Fibroblast of skin of scalp (primary cell): ENCODE data around the gene CDC20.

Experiments
- DNase-seq: peaks from one replicate; pipeline ENCODE4 v3.0.0-alpha.2; 2013

CDC20 gene

DNA sequence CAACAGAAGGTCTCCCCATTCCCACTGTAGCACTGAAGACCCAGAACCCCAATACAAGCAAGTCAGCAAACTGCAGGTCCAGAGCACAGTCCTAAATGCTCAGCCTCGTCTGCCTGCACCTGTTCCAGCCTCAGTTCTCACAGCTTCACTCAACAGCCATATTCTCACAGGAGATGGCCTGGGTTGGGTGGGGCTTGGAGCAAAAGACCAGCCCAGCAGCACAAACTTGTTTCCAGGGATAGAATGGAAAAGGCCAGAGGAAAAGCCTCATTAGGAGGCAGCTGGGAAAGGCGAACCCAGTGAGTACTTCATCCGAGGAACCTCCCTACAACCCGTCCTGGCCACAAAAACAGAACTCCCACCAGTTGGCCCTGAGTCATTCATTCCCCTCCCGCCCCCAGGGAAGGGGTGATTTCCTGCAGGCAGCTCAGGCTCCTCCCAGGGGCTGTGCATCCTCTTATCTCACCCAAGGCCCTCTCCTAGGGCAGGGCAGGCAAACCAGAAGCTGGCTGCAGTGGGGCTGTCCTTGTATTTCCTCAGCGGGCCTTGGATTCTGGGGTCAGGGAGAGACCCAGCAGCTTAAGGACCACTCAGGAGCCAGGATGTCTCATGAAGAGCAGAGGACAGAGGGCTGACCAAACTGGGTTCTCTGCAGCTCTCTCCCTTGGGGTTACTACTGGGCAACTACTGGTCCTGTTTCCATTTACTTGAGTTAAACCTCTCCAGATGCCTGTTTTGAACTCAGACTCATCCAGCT lies 28.6 kb upstream of the CDC20 start:
- peak; percentile 89 for DNase-seq

GRCh38 chr1:43331688-43332087 lies 27.1 kb upstream of the CDC20 start:
- DNase-seq: no peak

DNA sequence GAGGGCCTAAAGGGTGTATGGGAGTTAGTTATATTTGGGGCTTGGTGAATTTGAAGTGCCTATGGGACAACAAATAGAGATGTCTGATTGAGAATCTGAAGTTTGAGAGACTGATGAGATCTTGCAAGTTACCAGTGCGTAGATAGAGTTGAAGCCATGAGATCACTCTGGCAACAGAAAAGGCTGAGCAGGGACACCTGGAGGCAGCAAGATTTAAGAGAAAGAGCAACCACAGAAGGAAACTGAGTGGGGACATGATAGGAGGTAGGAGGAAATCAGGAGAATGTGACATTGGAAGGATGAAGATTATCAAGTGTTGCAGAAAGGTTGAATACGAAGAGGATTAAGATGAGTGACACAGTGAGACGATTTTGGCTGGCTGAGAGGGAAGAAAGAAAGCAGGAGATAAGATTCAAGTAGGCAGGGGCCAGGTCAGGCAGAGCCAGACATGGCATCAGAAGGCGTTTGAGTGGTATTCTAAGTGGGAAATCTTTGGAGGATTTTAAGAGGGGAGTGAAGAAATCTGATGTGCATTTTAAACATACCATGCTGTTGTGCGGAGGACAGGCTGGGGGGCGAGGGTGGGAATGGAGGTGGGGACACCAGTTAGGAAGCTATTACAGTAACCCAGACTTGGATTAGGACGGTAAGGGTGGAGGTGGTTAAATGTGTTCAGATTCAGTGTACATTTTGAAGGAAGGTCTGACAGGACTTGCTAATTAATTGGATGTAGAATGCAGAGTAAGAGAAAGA lies 24.2 kb upstream of the CDC20 start:
- no peak for DNase-seq

DNA sequence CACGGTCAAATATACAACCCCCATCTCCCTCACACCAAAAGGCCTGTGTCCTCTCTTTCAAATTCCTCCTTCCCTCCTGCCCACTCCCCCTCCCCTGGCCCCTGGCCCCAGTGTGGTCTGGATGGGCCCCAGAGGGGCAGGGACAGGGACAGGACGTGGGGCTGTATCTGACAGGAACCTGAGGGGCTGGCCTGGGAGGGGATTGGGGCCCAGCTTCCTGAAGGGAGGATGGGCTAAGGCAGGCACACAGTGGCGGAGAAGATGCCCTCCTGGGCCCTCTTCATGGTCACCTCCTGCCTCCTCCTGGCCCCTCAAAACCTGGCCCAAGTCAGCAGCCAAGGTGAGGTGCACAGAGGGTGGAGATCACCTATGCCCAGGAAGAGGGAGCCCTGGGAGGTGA lies 21.2 kb upstream of the CDC20 start, which contains the start of gene MPL:
TSS of gene MPL (plus strand) at position 231 of the 400 bp plus-strand sequence. CDS start at position 262, 31 bp downstream.
- DNase-seq: no peak

- no peak for DNase-seq
Measured at GRCh38 chr1:43338001-43338400, 20.8 kb upstream of the CDC20 start.

DNA sequence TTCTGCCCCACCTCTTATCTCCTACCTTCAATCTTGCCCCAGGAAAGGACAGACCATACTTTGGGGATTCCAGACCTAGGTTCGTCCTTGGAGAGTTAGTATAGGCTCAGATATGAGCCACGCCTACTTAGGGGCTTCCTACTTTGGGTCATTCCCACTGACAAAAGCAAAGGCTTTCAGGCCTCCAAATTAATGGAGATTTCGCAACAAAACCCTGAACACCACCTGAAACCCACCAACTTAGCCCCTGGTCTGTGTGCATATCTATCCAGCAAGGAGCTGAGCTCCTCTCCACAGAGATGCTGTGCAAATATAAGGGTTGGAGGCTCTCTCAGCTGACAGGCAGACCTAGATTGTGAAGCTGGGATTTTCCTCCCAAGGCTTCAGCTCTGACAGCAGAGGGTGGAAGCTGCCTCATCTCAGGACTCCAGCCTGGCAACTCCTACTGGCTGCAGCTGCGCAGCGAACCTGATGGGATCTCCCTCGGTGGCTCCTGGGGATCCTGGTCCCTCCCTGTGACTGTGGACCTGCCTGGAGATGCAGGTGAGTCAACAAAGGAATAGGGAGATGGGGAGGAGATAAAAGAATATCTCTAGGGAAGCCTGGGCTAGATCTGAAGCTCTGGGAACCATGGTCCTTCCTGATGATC lies 19.1 kb upstream of the CDC20 start:
- DNase-seq: no peak

DNA sequence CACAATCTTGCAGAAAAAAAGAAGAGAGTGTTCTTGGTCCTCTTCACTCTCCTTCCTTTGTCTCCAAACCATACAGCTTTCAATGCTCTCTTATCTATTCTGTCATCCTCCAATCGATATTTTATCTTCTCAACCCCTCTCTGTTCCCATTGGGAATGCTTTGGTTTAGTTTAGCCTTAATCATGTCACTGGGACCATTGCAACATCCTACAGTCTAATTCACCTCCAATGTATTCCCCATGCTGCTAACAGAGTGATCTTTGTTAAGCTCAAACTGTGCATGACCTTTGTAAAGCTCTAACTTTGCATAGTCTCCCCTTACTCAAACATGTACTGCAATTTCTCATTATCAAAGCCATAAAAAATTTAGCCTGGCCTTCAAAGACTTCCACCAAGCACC lies 18.2 kb upstream of the CDC20 start:
- no peak for DNase-seq

DNA sequence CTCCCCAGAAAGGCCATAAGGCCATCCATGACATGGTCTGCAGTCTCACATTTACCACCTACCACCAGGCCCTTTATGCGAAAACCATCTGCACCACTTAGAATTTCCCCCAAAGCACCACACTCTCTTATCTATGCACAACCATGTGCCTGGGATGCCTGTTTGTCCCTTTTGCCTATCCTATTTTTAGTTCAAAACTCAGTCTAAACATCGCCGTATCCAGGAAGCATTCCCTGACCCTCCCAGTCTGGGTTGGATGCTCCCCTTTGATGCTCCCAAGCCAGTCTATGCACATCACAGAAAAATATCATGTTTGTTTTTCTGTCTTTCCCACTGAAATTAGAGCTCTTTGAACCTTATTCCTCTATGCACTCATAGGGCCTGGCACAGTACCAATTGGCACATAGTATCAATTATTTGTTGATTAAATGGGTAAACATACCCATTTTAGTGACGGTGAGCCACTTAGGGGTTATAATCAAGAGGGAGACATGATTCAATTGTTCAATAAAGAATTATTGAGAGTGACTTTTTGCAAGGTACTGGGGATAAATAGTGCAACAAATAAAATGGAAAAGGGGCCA lies 14.4 kb upstream of the CDC20 start:
- DNase-seq: no peak

GRCh38 chr1:43345120-43345519 lies 13.7 kb upstream of the CDC20 start:
- DNase-seq: no peak

GRCh38 chr1:43346636-43347035 lies 12.1 kb upstream of the CDC20 start:
- no peak for DNase-seq

GRCh38 chr1:43348343-43348808 lies 10.4 kb upstream of the CDC20 start:
- DNase-seq: no peak

GRCh38 chr1:43348809-43349593 lies 9.8 kb upstream of the CDC20 start:
- DNase-seq: peak; percentile 48

DNA sequence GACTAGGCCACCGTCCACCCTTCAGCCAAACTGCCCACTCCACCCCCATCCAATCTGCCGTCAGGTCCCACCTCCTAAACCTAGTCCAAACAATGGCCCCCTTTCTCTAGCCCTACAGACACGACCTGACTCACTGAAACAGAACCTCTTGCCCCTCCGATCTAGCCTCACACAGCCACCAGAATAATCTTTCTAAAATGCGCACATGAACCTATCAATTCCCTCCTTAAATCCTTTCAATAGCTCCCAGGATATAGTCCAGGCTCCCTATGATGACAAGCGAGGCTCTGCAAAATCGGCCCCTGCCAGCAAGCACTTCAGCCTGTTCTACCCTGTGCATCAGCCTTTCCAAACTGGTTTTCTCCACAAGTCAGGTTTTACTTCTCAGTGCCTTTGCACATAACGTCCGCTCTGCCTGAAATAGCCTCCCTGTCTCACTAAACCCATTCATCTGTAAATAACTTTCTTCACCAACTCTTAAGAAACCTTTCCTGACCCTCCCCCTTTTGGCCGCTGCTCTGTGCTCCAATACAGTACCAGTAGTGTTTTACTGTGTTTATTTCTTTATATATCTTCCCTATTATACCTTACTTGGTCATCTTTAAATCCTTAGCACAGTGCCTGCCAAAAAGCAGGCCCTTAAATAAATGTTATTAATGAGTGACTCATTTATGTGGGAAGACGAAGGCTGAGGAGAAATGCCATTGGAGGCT lies 9.0 kb upstream of the CDC20 start:
- peak; percentile 83 for DNase-seq

- DNase-seq: no peak
Measured at GRCh38 chr1:43350976-43351375, 7.8 kb upstream of the CDC20 start.

DNA sequence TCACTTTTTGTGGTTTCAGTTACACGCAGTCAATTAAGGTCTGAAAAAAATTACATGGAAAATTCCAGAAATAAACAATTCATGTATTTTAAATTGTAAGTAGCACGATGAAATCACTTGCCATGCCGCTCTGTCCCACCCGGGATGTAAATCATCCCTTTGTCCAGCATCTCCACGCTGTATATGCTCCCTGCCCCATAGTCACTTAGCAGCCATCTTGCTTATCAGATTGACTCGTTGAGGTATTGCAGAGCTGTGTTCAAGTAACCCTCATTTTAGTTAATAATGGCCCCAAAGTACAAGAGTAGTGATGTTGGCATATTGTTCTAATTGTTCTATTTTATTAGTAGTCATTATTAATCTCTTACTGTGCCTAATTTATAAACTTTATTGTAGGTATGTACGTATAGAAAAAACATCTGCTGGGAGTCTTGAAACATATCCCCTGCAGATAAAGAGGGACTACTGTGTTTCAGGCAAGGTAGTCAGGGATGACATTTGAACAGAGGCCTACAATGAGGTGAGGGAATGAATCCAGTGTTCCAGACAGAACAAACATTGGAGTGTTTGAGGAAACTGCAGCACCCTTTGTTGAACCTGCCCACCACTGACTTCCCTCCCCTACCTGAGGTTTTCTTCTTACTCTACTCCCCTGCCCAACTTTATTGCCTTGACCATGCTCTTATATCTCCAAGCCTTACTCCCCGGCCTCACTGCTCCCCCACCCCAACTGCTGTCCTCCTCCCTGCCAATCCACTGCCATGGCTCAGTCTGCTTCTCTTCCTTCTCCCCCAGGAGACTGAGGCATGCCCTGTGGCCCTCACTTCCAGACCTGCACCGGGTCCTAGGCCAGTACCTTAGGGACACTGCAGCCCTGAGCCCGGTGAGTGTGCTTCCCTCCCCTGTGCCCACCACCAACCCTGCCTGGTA lies 7.1 kb upstream of the CDC20 start:
- no peak for DNase-seq

DNA sequence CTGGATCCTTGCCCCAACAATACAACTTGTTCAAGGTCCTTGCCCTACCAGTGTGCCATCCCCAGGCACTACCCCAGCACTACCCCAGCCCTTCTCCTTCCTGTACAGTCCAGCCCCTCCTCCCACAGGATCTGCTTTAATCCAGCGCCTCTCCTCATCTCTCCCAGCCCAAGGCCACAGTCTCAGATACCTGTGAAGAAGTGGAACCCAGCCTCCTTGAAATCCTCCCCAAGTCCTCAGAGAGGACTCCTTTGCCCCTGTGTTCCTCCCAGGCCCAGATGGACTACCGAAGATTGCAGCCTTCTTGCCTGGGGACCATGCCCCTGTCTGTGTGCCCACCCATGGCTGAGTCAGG lies 6.5 kb upstream of the CDC20 start:
- no peak for DNase-seq

GRCh38 chr1:43352881-43353280 lies 5.9 kb upstream of the CDC20 start:
- DNase-seq: no peak

DNA sequence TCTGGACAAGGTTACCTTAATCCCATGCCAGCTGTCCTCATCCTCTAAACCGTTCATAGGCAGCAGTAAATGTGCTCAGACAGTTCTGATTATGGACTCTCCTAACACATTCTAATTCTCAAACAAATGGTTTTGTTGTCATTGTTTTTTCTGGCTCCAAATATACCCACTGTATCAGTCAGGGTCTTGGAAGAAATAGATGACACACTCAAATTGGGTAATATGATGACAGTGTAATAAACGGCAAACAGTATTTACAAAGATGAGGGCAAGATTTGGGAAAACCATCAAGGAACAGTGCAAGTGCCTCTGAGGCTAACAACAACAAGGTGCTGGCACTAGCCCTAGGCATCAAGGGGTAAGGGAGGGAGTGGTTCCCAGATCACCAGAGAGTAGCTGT lies 4.3 kb upstream of the CDC20 start:
- no peak for DNase-seq

GRCh38 chr1:43354936-43355335 lies 3.8 kb upstream of the CDC20 start:
- peak; percentile 35 for DNase-seq

GRCh38 chr1:43357251-43357650 lies 1.5 kb upstream of the CDC20 start:
- no peak for DNase-seq
